ENCODE data around the gene SAMMSON. TPM values are rescaled to one million over a fixed set of nuclear protein-coding genes. Genes with fewer than 3 reads are reported as not detected.

SAMMSON gene
- total and polyA plus RNA-seq, 10 of the 15 experiments (the other 5 are each of a cell fraction or from before 2014, with no cell fraction given): not detected

- ChIA-PET SMC1A (ENCODE audit: uncharacterized antibody, unreplicated experiment) (no interaction called here), POLR2A (no interaction called here), RAD21 (ENCODE audit: unreplicated experiment) (no interaction called here), CTCF (no interaction called here)
- in situ Hi-C loops (cut with MboI) (no loop called here), intact Hi-C loops (cut with micrococcal nuclease; ENCODE audit: unreplicated experiment) (no loop called here)
- TF ChIP-seq NFXL1 (IDR thresholded peaks at IDR 0.05; ENCODE audit: borderline replicate concordance) (no peak), ZNF217 (IDR thresholded peaks at IDR 0.05) (no peak), RUNX3 (IDR thresholded peaks at IDR 0.05; ENCODE audit: low read length) (no peak), POU2F2 (IDR thresholded peaks at IDR 0.05; ENCODE audit: borderline replicate concordance, low read depth, low read length) (no peak), REST (IDR thresholded peaks at IDR 0.05; ENCODE audit: low read depth, low read length) (no peak), ZNF384 (IDR thresholded peaks at IDR 0.05; ENCODE audit: borderline replicate concordance, low read depth, low read length) (no peak), FOXK2 (IDR thresholded peaks at IDR 0.05) (no peak), NFYA (IDR thresholded peaks at IDR 0.05; ENCODE audit: borderline replicate concordance, low read depth, low read length) (no peak), YY1 (IDR thresholded peaks at IDR 0.05; ENCODE audit: low read depth, low read length) (no peak), WRNIP1 (IDR thresholded peaks at IDR 0.05; ENCODE audit: borderline replicate concordance, low read depth, low read length) (no peak), POLR2AphosphoS5 (IDR thresholded peaks at IDR 0.05; ENCODE audit: low read length) (no peak), ATF2 (IDR thresholded peaks at IDR 0.05; ENCODE audit: low read length) (no peak), CBX3 (IDR thresholded peaks at IDR 0.05; ENCODE audit: borderline replicate concordance, low read depth) (no peak), USF1 (IDR thresholded peaks at IDR 0.05; ENCODE audit: borderline replicate concordance, extremely low read length, insufficient read depth, low read depth, low read length) (no peak), SRF (IDR thresholded peaks at IDR 0.05; ENCODE audit: low read depth in 2 of 2, low read length in 2 of 2) (no peak), NR2F1 (conservative IDR thresholded peaks at IDR 0.05) (no peak), NR2C2 (IDR thresholded peaks at IDR 0.05; ENCODE audit: borderline replicate concordance, control insufficient read depth, insufficient read length, low read depth) (no peak), RAD21 (IDR thresholded peaks at IDR 0.05; ENCODE audit: insufficient read depth, low read depth, low read length) (no peak), MEF2A (IDR thresholded peaks at IDR 0.05; ENCODE audit: insufficient read depth, low read depth, low read length) (no peak)
- no peak overlapping the region for H3K27ac ChIP-seq (ENCODE audit: control insufficient read depth, insufficient read depth)
- H2AFZ ChIP-seq (ENCODE audit: control insufficient read depth, low read depth, low read length): no peak overlapping the region
- H3K4me3 ChIP-seq: no peak overlapping the region
- no peaks in the 10 kb centered on the region for H3K36me3 ChIP-seq (ENCODE audit: control insufficient read depth in 2 of 2, insufficient read depth in 2 of 2, low read length in 1 of 2)
- DNase-seq (ENCODE audit: low read depth, low spot score): no peak
- H3K4me2 ChIP-seq (ENCODE audit: control insufficient read depth, insufficient read depth): no peak overlapping the region
- FAIRE-seq: no peak
- no peak for ATAC-seq
- H4K20me1 ChIP-seq (ENCODE audit: control insufficient read depth, insufficient read depth): no peaks in the 10 kb centered on the region
- no peaks in the 10 kb centered on the region for H3K27me3 ChIP-seq (replicated peaks in 1 of 2; ENCODE audit: control insufficient read depth in 2 of 2, insufficient read depth in 2 of 2, low read length in 1 of 2)
- H3K9ac ChIP-seq (ENCODE audit: control insufficient read depth, insufficient read depth, low read length): no peak overlapping the region
- BruUV-seq (replicated peaks): no TSS peak
- H3K9me3 ChIP-seq (replicated peaks; ENCODE audit: control insufficient read depth, insufficient read depth, low read length): no peaks in the 10 kb centered on the region
- H3K79me2 ChIP-seq (ENCODE audit: control insufficient read depth, insufficient read depth, low read length): no peaks in the 10 kb centered on the region
- H3K4me1 ChIP-seq (ENCODE audit: control insufficient read depth, insufficient read depth, low read length): no peaks in the 10 kb centered on the region
- WGBS (ENCODE audit: insufficient coverage, insufficient replicate concordance, low lambda C conversion rate, missing lambda C conversion rate): 15% methylated on average over 7 of the region's 7 CpGs
These were observed 40.0 kb upstream of the SAMMSON start for GRCh38 chr3:69959581-69959980.

Measured in GM12878 (cell line).